HL-60/S4 (cell line): ENCODE data around the gene HOXA7.

Experiments
- in situ Hi-C: fragments of 300-500 bp; cut with MboI; formaldehyde crosslinking; loops from 2 replicates; pipeline ENCODE4 v1.14.3; 2022; ENCODE audit warnings: low sequenced_read_pairs

Gene HOXA7

DNA sequence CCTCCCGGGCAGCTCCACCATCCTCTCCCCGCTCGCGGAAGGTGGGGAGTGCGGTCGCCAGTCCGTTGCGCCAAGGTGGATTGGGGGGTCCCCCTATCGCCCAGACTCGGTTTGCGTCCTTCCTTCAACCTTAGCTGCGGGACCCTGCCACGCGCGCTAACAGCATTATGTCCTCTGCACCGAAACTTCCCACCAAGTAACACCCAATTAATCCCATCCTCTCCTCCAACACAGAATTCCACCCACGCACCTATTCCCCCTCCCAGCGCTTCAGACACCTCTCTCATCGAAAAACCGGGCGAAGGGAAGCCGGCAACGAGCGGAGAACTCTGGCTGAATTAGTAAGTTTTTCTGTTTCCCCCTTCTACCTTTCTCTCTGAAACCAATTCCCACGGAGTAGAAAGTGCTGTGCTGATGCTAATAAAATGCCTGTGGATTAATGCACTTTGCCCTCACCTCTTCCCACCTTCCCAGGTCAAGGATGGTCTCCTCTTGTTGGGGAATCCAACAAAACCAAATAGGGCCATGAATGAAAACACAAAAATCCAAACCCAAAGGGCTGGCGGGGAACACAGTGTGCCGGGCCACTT, 5.0 kb downstream of the HOXA7 start:
- in situ Hi-C loops: loop anchor here (25.0 kb wide), 1 partner anchor 789 kb away; no protein-coding TSS in a partner anchor

GRCh38 chr7:27150568-27151340, 5.7 kb downstream of the HOXA7 start:
- in situ Hi-C loops: loop anchor here (25.0 kb wide), 1 partner anchor 788 kb away; no protein-coding TSS in a partner anchor

DNA sequence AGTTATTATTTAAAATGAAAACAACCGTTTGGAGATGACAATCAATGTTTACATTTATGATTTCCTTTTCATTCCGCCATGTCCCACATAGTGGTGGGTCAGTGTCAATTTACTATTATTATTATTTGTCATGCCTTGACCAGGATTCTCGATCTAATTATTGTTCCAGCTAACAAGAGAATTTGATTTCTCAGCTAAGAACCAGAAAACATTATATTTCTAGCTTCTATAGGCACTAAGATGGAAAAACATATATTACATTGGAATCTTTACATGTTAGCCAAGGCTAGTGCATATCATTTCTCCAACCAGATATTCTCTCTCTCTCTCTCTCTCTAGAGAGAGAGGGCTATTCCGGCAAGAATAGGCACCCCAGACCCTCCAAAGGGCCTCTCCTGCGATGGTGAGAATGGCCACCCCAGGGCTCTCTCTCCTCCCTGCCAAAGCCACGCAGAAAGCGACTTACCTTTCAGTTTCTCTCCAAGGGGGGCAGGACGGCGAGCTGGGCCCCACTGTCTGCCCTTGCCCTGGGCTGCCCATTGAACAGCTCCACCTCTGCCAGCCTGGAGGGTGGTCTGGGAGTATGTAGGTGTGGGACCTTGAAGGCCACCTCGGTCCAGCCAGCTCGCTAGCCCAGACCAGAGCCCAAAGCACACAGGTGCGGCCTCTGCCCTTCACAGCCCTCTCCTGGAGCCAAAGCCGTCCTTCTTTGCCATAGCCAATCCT, 6.5 kb downstream of the HOXA7 start:
- in situ Hi-C loops: loop anchor here (25.0 kb wide), 1 partner anchor 788 kb away; no protein-coding TSS in a partner anchor

DNA sequence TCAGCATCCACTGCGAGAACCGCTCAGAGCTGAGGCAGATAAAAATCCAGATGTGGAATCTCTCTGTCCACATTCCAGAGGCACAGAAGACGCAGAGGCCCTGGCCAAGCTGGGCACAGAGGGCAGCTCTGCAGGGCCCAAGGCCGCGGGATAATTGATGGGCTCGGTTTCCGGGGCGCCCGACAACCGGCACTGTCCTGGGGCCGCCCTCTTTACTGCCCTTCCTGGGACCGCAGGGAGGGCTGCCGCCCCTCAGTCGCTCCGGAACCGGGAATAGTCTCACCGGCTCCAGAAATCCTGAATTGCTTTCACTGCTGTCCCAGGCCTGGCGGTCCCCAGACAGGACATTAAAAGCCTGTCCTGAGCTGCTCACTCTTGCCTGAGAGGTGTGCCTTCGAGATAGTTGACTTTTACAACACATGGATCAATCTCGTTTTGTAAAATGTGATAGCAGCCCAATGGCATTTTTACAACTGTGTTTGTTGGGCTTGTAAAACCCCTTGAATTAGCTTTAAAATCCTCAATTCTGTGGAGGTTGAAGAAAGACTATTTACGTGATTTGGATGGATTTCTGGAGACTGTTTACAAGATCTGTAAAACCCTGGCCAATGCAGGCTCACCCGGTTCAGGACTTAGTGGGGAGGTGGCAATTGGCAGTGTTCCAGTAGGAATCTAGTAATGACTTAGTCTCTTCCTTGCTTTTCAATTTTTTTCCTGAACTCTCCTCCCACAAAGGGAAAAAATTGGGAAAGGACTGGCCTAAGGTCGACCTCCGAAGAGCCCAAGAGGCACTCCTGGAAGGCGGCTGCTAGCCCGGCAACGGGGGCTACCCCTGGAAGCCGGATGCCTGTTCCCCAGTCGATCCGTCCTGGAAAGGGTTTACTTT, 7.5 kb downstream of the HOXA7 start:
- in situ Hi-C loops: no loop called here

DNA sequence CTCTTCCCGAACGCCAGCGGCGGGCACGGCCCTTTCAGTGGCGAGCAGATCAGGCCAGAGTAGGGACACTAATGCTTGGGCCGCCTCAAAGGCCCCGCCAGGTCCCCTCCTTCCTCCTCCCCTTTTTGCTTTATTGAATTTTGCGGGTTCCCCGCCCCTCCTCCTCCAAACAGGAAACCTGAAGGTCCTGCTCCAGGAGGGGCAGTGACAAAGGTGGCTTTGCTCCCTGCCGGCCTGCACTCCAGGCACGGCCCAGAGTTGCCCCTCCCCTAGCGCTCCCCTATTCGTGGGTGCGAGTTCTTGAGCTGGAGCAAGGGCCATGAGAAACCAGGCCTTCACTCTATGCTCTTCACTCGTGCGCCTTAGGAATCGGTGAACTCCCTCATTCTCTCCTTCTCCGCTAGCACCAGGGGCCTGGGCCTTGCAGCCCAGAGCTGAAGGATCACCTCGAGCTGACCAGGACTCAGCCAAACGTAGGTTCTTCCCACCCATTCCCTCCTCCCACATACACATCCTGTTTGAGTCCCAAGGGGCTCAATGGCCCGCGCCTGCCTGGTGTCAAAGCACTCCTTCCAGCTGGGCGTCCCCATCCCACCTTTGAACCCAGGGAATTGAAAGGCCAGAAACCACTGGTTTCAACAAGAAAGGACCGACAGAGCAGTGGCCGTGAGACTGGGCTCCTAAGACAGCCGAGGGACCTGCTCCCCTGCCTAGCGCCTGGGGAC, 8.3 kb downstream of the HOXA7 start:
- in situ Hi-C loops: no loop called here

DNA sequence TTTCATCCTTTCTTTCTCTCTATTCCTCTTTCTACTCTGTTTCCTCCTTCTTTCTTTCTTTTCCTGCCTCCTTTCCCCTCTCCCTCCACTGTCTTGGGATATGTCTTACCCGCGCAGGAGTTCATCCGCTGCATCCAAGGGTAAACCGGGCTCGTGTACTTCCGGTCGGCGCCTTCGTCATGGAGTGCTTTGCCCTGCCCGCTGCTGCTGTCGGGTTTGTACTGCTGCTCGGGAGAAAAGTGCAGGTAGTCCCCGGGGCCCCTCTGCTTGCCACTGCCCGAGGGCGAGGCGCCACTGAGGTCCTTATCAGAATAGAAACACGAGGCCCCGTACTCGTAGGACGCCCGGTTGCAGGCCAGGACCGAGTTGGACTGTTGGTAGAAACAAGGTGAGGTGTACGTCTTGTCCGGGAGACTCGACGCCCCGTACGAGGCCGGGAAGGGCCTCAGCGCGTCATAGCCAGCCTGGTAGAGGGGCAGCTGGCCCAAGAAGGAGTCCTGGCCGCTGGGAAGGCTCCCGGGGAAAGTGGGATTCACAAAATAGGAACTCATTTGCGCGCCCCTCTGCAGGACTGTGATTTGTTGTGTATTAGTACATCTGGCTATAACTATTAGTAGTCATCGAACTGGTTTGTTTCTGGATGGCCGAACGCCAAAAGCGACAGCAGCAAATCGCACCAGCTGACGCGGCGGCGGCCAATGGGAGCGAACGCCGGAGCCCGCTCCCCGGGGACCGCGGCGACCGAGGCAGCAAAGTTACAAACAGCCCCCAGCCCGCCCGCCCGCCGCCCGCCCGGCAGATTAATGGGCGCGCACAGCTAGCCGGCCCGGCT, 9.1 kb downstream of the HOXA7 start, which contains the start of gene HOXA6:
Gene HOXA6, minus strand, starts transcription at position 576 of the 832 bp plus-strand sequence. Its CDS starts 25 bp downstream, at position 551.
- in situ Hi-C loops: no loop called here

- in situ Hi-C loops: no loop called here
These were observed 9.8 kb downstream of the HOXA7 start for GRCh38 chr7:27146491-27147198.

DNA sequence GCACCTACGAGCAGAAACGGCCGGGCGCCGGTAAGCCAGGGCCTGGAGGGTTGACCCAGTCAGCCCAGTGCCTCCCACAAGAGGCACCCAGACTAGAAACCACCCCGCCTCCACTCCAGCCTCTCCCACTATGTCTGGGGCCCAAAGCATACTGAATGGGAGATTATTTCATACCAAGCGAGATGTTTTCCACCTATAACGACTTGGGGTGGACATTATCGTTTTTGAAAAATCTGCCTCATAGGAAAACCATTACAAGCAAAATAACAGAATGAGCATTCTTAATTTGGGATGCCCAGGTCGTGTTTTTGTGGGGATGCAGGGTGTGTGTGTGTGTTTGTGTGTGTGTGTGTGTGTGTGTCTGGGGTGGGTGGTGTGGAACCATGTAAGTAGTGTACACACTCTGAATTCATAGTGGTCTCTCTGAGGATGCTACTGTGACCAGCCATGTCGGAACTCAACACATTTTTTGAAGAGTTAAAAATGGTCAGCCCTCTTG, 10.5 kb downstream of the HOXA7 start:
- in situ Hi-C loops: no loop called here

GRCh38 chr7:27145165-27145913, 11.1 kb downstream of the HOXA7 start:
- in situ Hi-C loops: no loop called here

GRCh38 chr7:27144781-27145164, 11.7 kb downstream of the HOXA7 start:
- in situ Hi-C loops: no loop called here

- in situ Hi-C loops: no loop called here
These were observed 12.3 kb downstream of the HOXA7 start for GRCh38 chr7:27143950-27144780.

GRCh38 chr7:27143023-27143949, 13.2 kb downstream of the HOXA7 start, which contains the start of gene HOXA5:
Gene HOXA5 (minus strand): TSS chr7:27143681. CDS start chr7:27143607, 74 bp downstream.
- in situ Hi-C loops: no loop called here

DNA sequence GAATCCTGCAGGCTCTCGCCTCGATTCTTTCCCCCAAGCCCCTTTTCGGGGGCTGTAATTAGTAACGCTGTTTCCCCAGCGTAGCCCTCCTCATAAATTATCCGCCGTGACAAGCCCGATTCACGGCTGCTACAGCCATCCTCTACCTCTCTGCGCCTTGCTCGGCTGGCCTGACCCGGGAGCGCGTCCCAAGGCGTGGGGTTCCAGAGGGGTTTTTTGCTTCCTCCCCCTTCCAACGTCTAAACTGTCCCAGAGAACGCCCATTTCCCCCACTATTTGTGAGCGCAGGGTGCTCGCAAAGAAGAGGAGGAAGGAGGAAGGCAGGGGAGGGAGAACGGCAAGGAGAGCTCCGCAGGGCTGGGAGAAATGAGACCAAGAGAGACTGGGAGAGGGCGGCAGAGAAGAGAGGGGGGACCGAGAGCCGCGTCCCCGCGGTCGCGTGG, 13.9 kb downstream of the HOXA7 start:
- in situ Hi-C loops: no loop called here

DNA sequence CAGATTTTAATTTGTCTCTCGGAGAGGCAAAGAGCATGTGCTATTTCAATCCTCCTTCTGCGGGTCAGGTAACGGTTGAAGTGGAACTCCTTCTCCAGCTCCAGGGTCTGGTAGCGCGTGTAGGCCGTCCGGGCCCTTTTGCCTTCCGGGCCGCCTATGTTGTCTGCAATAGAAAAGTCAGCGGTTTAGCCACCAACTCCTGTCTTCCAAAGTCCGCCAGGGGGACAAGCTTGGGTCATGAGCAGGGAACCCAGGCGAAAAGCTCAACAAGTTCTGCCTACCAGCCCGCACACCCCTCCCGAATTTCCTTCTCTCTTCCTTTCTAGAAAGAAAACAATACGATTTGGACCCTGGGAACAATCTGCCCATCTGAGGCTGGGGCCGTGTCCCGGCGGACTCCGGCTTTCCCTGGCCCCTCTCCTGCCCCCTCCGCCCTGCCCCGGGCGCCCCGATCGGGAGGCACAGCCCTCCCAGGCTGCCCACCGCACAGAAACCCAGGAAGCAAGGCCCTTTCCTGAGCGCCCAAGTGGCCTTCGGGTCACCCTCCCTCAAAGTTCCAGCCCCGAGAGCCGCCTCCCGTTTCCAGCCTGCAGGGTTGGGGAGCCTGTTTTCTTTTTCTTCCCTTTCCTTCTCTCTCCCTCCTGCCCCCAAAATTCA, 14.4 kb downstream of the HOXA7 start:
- in situ Hi-C loops: no loop called here
